Fibroblast of skin of left biceps (primary cell): ENCODE results near the gene ACCS.

Source experiments
- DNase-seq, 2 experiments: peaks; one replicate each; pipeline ENCODE4 v3.0.0-alpha.2; 2013; ENCODE audit warnings: low read depth in 2 of 2

Gene ACCS

GRCh38 chr11:44088871-44089270, 22.8 kb downstream of the ACCS start:
- no peak for DNase-seq

- no peak for DNase-seq
These were observed 24.5 kb downstream of the ACCS start for GRCh38 chr11:44090539-44090938.

GRCh38 chr11:44094260-44094868, 28.3 kb downstream of the ACCS start:
- DNase-seq = peak; percentile 33 to 40

- peak; percentile 33 to 41 for DNase-seq
These were observed 29.7 kb downstream of the ACCS start, which contains the start of gene EXT2 for GRCh38 chr11:44095506-44096359. TSS of gene EXT2 (plus strand) at chr11:44095678. CDS start at chr11:44107713, 12,035 bp downstream.

- no peak for DNase-seq
These were observed 30.5 kb downstream of the ACCS start for GRCh38 chr11:44096360-44097185.

GRCh38 chr11:44097821-44098220, 31.8 kb downstream of the ACCS start:
- DNase-seq = no peak

GRCh38 chr11:44101098-44101497, 35.0 kb downstream of the ACCS start:
- no peak for DNase-seq

- no peak for DNase-seq
These were observed 38.6 kb downstream of the ACCS start for GRCh38 chr11:44104481-44105294.

- no peak for DNase-seq
These were observed 42.2 kb downstream of the ACCS start for GRCh38 chr11:44108260-44108659.

GRCh38 chr11:44110231-44110679, 44.2 kb downstream of the ACCS start:
- no peak for DNase-seq

GRCh38 chr11:44112091-44112821, 46.2 kb downstream of the ACCS start:
- peak; percentile 31 for DNase-seq

GRCh38 chr11:44113018-44113417, 46.9 kb downstream of the ACCS start:
- DNase-seq = no peak

- DNase-seq = no peak
These were observed 47.5 kb downstream of the ACCS start for GRCh38 chr11:44113572-44113971.

GRCh38 chr11:44116234-44116830, 50.3 kb downstream of the ACCS start:
- DNase-seq = no peak

GRCh38 chr11:44120169-44120568, 54.1 kb downstream of the ACCS start:
- no peak for DNase-seq

- no peak for DNase-seq
These were observed 59.5 kb downstream of the ACCS start for GRCh38 chr11:44125598-44125997.

- DNase-seq = no peak
These were observed 60.2 kb downstream of the ACCS start for GRCh38 chr11:44126304-44126703.

GRCh38 chr11:44127130-44127529, 61.1 kb downstream of the ACCS start:
- no peak for DNase-seq

GRCh38 chr11:44128729-44129128, 62.7 kb downstream of the ACCS start:
- no peak for DNase-seq

- no peak for DNase-seq
These were observed 64.7 kb downstream of the ACCS start for GRCh38 chr11:44130751-44131150.
